Measurements from ENCODE around the gene UNC13C.

DNA sequence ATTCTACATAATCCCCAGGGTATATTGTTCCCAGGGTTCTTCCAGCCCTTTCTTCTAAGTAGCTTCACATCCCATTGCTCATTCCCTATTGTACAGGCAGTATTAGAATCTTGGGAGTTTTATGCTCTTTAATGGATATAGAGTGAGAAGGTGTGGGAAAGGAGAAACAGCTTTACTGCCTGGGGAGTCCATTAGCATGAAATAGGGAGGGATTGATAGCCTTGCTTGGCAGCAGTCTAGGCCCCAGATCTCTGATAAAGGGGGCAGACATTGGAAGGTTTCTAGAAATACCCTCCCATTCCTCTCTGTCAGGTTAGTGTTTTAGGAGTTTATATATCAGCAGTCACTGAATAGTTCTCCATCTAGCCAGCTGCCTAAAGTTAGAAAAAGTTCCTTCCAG is 334.3 kb downstream of the UNC13C start:
- TF ChIP-seq ZBTB7A (IDR thresholded peaks at IDR 0.05; ENCODE audit: low read depth) (no peak), CEBPB (IDR thresholded peaks at IDR 0.05) (no peak), CREB1 (IDR thresholded peaks at IDR 0.05; ENCODE audit: low read depth) (no peak), EGR1 (IDR thresholded peaks at IDR 0.05) (no peak), TAF1 (IDR thresholded peaks at IDR 0.05; ENCODE audit: low read depth) (no peak), EP300 (IDR thresholded peaks at IDR 0.05; ENCODE audit: borderline replicate concordance) (no peak)
- TF ChIP-seq, protein P1, sequence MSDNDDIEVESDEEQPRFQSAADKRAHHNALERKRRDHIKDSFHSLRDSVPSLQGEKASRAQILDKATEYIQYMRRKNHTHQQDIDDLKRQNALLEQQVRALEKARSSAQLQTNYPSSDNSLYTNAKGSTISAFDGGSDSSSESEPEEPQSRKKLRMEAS (IDR thresholded peaks at IDR 0.05): no peak
- TF ChIP-seq, protein P2, sequence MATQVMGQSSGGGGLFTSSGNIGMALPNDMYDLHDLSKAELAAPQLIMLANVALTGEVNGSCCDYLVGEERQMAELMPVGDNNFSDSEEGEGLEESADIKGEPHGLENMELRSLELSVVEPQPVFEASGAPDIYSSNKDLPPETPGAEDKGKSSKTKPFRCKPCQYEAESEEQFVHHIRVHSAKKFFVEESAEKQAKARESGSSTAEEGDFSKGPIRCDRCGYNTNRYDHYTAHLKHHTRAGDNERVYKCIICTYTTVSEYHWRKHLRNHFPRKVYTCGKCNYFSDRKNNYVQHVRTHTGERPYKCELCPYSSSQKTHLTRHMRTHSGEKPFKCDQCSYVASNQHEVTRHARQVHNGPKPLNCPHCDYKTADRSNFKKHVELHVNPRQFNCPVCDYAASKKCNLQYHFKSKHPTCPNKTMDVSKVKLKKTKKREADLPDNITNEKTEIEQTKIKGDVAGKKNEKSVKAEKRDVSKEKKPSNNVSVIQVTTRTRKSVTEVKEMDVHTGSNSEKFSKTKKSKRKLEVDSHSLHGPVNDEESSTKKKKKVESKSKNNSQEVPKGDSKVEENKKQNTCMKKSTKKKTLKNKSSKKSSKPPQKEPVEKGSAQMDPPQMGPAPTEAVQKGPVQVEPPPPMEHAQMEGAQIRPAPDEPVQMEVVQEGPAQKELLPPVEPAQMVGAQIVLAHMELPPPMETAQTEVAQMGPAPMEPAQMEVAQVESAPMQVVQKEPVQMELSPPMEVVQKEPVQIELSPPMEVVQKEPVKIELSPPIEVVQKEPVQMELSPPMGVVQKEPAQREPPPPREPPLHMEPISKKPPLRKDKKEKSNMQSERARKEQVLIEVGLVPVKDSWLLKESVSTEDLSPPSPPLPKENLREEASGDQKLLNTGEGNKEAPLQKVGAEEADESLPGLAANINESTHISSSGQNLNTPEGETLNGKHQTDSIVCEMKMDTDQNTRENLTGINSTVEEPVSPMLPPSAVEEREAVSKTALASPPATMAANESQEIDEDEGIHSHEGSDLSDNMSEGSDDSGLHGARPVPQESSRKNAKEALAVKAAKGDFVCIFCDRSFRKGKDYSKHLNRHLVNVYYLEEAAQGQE (IDR thresholded peaks at IDR 0.05; ENCODE audit: low read depth): no peak

All from Ishikawa (cell line).